Measurements from ENCODE around the gene BRAT1.
"Not testable (repeated sequence)": the region's sequence is repeated elsewhere in the genome, so short reads cannot be mapped to it uniquely, and the experiment has no call there.

BRAT1 gene

GRCh38 chr7:2539031-2539911, 16.1 kb downstream of the BRAT1 start:
- no peak for DNase-seq (ENCODE audit: low read depth in 3 of 3, low spot score in 1 of 3)

GRCh38 chr7:2537981-2538851, 17.1 kb downstream of the BRAT1 start:
- no peak for DNase-seq (ENCODE audit: low read depth in 3 of 3, low spot score in 1 of 3)

DNA sequence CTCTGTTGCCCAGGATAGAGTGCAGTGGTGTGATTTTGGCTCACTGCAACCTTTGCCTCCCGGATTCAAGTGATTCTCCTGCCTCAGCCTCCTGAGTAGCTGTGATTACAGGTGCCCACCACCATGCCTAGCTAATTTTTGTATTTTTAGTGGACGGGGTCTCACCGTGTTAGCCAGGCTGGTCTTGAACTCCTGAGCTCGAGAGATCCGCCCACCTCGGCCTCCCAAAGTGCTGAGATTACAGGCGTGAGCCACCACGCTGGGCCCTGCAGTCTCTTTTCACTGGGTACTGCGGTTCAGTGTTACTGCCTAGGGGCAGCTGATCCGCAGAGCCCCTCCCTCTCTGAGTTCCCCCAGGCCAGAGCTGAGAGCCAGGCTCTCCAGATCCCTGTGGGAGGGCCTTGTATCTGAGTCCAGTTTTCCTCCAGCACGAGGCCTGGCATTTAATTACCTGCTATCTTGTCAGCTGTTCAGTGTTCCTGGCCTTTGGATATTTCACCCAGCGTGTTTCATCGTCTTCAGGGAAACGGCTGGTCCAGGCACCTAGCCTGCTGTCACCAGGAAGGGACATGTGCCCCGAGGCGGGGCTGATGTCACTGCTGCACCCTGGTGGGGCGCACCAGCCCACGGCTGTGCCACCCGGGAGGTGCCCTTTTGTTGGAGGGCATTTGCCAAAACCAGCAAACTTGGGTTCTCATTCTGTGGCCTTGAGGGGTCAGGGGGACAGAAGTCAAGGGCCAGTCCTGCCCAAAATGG, 19.3 kb downstream of the BRAT1 start:
- DNase-seq (ENCODE audit: low read depth in 3 of 3, low spot score in 1 of 3): not testable (repeated sequence)

DNA sequence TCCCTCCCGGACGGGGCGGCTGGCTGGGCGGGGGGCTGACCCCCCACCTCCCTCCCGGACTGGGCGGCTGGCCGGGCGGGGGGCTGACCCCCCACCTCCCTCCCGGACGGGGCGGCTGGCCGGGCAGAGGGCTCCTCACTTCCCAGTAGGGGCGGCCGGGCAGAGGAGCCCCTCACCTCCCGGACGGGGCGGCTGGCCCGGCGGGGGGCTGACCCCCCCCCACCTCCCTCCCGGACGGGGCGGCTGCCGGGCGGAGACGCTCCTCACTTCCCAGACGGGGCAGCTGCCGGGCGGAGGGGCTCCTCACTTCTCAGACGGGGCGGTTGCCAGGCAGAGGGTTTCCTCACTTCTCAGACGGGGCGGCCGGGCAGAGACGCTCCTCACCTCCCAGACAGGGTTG, 21.1 kb downstream of the BRAT1 start:
- not testable (repeated sequence) for DNase-seq (ENCODE audit: low read depth in 3 of 3, low spot score in 1 of 3)

DNA sequence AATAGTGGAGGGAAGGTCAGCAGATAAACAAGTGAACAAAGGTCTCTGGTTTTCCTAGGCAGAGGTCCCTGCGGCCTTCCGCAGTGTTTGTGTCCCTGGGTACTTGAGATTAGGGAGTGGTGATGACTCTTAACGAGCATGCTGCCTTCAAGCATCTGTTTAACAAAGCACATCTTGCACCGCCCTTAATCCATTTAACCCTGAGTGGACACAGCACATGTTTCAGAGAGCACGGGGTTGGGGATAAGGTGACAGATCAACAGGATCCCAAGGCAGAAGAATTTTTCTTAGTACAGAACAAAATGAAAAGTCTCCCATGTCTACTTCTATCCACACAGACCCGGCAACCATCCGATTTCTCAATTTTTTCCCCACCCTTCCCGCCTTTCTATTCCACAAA, 21.8 kb downstream of the BRAT1 start:
- not testable (repeated sequence) for DNase-seq (ENCODE audit: low read depth in 3 of 3, low spot score in 1 of 3)

- DNase-seq (ENCODE audit: low read depth in 3 of 3, low spot score in 1 of 3): not testable (repeated sequence)
These were observed 22.5 kb downstream of the BRAT1 start for GRCh38 chr7:2532816-2533215.

- not testable (repeated sequence) for DNase-seq (ENCODE audit: low read depth in 3 of 3, low spot score in 1 of 3)
These were observed 23.0 kb downstream of the BRAT1 start for GRCh38 chr7:2532199-2532772.

DNA sequence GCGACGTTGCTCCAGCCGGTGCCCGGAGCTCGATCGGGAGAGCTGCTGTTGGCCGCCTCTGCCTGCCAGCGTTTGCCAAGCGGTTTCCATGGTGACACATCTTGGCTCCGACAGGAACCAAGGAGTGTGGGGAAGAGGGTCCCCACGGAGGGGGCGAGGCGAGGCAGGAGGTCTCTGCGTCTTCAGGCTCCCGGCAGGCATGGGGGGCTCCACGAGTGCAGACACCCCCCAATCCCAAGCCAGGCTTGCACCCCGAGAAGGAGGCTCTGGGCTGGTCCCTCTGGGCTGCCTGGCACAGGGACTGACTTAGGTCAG, 23.6 kb downstream of the BRAT1 start:
- DNase-seq (ENCODE audit: low read depth in 3 of 3, low spot score in 1 of 3): not testable (repeated sequence)

GRCh38 chr7:2530994-2531795, 24.1 kb downstream of the BRAT1 start:
- not testable (repeated sequence) for DNase-seq (ENCODE audit: low read depth in 3 of 3, low spot score in 1 of 3)

- peak in 2 of 3 donors; percentile 64 to 69 for DNase-seq (ENCODE audit: low read depth in 3 of 3, low spot score in 1 of 3)
These were observed 25.0 kb downstream of the BRAT1 start for GRCh38 chr7:2530071-2530987.

DNA sequence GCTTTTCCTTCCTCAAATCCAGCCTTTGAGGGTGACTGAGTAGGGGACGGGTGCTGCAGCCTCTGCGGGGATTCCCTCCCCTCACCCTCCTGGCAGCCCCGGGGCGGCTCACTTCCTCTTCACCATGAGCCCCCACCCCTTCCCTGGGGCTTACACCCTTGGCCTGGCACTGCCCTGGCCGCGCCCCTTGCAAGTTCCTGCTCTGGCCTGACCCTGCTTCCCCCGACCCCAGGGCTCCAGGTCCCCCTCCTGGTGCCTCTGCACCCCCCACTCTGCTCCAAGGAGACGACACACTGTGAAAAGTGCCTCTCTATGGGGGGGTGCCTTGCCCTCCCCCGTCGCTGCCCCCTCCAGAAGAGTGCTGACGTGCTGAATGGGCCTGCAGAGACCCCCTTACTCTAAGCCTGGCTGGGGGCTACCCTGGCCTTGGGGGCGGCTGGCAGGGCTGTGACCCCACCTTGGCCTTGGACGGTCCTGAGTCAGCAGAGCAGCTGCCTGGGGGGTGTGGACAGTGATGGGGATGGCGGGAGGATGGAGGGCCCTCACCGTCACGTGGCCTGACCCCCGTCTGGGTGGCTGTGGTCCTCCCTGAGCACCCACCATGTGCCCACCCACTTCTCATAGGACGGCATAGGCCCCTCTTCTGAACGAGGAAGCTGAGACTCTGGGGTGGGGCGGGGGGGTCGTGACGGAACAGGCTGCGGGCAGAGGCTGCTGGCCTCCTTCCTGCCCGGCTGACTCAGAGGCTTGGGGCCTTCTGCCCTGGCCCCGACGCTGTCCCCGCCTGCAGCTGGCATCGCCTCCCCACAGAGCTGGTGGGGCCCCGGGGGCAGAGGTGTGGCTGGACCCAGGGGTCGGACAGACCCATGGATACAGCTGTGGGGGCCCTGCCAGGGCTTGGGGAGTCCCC, 25.9 kb downstream of the BRAT1 start:
- no peak for DNase-seq (ENCODE audit: low read depth in 3 of 3, low spot score in 1 of 3)

DNA sequence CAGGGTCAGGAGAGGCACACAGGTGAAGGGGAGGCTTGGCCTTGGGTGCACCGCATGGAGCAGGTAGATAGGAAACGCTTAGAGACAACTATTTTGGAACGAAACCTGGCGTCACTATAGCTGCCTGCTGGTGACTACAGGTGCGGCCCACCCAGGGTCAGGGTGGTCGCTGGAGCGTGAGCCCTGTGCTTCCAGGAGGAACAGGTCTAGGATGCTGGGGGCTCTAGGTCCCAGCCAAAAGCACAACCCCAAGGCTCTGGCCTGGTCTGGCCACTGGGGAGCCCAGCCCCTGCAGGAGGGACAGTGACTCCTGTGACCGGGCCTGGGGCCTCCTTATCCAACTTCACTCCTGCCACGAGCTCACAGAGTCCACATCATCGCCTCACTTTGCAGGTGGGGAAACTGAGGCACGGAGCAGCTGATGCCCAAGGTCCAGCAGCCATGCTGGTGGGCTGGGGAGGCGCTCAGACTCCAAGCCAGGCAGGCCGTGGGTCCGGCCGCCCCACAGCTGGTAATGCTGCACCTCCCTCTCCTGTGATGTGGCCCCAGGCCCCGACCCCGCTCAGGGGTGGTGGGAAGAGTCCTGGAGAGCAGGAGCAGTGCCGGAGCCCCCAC, 26.7 kb downstream of the BRAT1 start:
- no peak for DNase-seq (ENCODE audit: low read depth in 3 of 3, low spot score in 1 of 3)

GRCh38 chr7:2527505-2528467, 27.5 kb downstream of the BRAT1 start:
- no peak for DNase-seq (ENCODE audit: low read depth in 3 of 3, low spot score in 1 of 3)

GRCh38 chr7:2526659-2527504, 28.4 kb downstream of the BRAT1 start:
- no peak for DNase-seq (ENCODE audit: low read depth in 3 of 3, low spot score in 1 of 3)

Data from stimulated activated CD4-positive, alpha-beta T cell treated with anti-CD3 and anti-CD28 coated beads, TNF-alpha, amount 100 ng/mL, for 1 hour (primary cell).